ENCODE data around the gene TFB1M. TPM values are rescaled to one million over a fixed set of nuclear protein-coding genes. Genes with fewer than 3 reads are reported as not detected.

The TFB1M gene
- total and polyA plus RNA-seq, 9 donors = 6.7 to 18.5 (median 14.6) TPM

DNA sequence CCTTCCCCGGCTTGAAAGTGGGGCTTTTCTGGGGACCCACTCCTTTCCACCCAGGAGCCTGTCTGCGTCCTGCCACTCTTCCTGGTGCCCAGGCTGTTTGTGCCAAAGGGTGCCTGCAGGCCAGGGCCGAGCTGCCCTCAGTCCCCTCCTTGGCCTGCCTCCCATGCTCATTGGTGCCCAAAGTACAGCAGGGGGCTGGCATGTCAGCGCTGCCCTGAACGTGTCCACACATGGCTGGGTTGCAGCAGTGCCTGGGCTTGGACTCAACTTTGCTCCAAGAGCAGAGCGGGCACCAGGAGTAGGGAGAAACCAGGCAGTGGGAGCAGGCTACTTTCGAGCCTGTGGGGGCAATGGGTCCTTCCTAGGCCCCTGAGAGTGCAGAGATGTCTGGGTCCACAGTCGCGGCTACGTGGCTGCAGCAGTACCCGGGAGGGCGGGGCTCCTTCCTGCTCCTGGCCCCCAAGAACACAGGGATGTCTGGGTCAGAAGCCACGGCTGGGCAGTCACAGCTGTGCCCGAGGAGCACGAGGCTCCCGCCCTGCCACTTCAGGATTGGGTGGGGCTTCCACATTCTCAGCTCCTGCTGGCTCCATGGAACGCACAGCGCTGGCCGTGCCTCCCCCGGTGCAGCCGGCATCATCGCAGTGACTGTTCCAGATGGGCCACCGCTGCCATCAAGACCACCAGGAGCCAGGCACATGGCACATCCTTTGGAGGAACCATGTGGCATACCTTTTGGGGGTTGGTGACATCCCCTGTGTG is 100.5 kb downstream of the TFB1M start:
- H3K4me1 ChIP-seq (ENCODE audit: insufficient read depth) = no peaks in the 10 kb centered on the region
- no peak for TF ChIP-seq CTCF (IDR thresholded peaks at IDR 0.05)
- TF ChIP-seq EP300 (IDR thresholded peaks at IDR 0.05) = no peak
- TF ChIP-seq POLR2A (IDR thresholded peaks at IDR 0.05) = no peak
- H3K27me3 ChIP-seq = no peaks in the 10 kb centered on the region
- no peak overlapping the region for H3K4me3 ChIP-seq
- DNase-seq = no peak
- no peaks in the 10 kb centered on the region for H3K9me3 ChIP-seq
- intact Hi-C loops (cut with DNase I) = no loop called here
- H3K27ac ChIP-seq = no peak overlapping the region
- WGBS, 3 donors = 90 to 94% (median 90%) methylated on average over 23 of the region's 23 CpGs
- no peaks in the 10 kb centered on the region for H3K36me3 ChIP-seq

DNA sequence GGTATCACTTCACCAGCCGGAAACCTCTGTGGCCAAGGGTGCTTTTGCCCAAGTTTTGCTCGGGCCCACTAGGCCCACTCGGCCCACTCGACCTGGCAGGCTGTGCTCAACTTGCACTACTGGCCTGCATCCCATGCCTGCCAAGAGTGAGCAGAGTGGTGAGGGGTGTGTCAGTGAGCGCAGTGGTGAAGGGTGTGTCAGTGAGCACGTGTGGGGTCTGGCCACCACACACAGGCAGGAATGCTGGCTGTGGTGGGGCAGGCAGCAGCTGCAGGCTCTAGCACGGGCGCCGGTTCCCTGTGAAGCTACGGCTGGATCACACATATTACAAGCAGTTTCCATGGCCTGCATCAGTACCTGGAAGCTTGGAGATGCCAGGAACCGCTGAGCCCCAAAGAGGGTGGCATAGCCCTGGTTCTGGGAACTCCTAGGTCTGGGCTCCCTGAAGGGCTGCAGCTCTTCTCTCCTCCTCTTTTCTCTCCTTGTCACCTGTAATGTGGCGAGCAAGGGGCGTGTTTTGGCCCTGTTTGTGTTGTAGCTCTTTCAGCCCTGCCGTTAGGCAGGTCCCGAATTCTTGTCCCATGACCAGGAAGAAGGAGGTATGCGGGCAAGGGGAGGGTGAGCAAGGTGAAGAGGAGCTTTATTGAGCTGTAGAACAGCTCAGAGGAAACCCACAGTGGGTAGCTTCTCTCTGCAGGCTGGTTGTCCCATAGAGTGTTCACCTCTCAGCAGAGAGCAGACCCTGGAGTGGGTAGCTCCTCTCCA is 101.5 kb downstream of the TFB1M start:
- TF ChIP-seq CTCF (IDR thresholded peaks at IDR 0.05) (no peak), EP300 (IDR thresholded peaks at IDR 0.05) (no peak), POLR2A (IDR thresholded peaks at IDR 0.05) (no peak)
- intact Hi-C loops (cut with DNase I) = no loop called here
- H3K27ac ChIP-seq = no peak overlapping the region

DNA sequence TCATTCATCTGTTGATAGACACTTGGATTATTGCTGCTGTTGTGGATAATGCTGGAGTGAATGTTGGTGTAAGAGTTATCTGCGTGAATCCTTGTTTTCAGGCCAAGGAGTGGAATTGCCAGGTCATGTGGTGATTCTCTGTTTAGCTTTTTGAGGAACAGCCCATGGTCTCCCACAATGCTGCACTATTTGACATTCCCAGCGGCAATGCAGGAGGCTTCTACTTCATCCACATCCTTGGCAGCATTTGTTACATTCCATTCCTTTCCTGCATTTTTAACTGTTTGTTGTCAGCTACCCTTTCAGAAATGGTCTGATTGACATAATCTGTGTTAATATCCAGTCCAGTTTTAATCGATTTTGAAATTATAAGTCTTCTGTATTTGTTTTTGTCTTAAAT is 102.2 kb downstream of the TFB1M start:
- Histone ChIP-seq H3K9me3 (no peaks in the 10 kb centered on the region), H3K27me3 (no peaks in the 10 kb centered on the region), H3K4me1 (ENCODE audit: insufficient read depth) (no peaks in the 10 kb centered on the region), H3K27ac (no peak overlapping the region), H3K4me3 (no peak overlapping the region), H3K36me3 (no peaks in the 10 kb centered on the region)
- intact Hi-C loops (cut with DNase I) = no loop called here
- TF ChIP-seq EP300 (IDR thresholded peaks at IDR 0.05) (no peak), POLR2A (IDR thresholded peaks at IDR 0.05) (no peak), CTCF (IDR thresholded peaks at IDR 0.05) (no peak)
- DNase-seq = no peak
- WGBS, 3 donors = 51 to 56% (median 56%) methylated on average over 3 of the region's 3 CpGs

More for the DNA sequence above, 101.5 kb downstream of the TFB1M start:
- Histone ChIP-seq H3K4me3 (no peak overlapping the region), H3K4me1 (ENCODE audit: insufficient read depth) (no peaks in the 10 kb centered on the region), H3K36me3 (no peaks in the 10 kb centered on the region), H3K9me3 (no peaks in the 10 kb centered on the region), H3K27me3 (no peaks in the 10 kb centered on the region)
- 88 to 94% (median 92%) methylated on average over 16 of the region's 16 CpGs for WGBS, 3 donors
- DNase-seq = no peak

GRCh38 chr6:155207223-155207622 is 107.1 kb downstream of the TFB1M start:
- intact Hi-C loops (cut with DNase I) = no loop called here
- H3K4me1 ChIP-seq (ENCODE audit: insufficient read depth) = no peaks in the 10 kb centered on the region
- no peak overlapping the region for H3K4me3 ChIP-seq
- H3K9me3 ChIP-seq = no peaks in the 10 kb centered on the region
- no peaks in the 10 kb centered on the region for H3K27me3 ChIP-seq
- DNase-seq = no peak
- H3K27ac ChIP-seq = no peak overlapping the region
- no peaks in the 10 kb centered on the region for H3K36me3 ChIP-seq
- WGBS, 3 donors = 87 to 90% (median 87%) methylated on average over 5 of the region's 5 CpGs
- TF ChIP-seq EP300 (IDR thresholded peaks at IDR 0.05) = no peak
- no peak for TF ChIP-seq POLR2A (IDR thresholded peaks at IDR 0.05)
- TF ChIP-seq CTCF (IDR thresholded peaks at IDR 0.05) = no peak

Other genes with a start within 250 kb of the TFB1M start
- gene CLDN20, start 50.5 kb downstream of the TFB1M start, total RNA-seq = not detected
- gene CLDN20, start 50.5 kb downstream of the TFB1M start, polyA plus RNA-seq = not detected
- not detected for gene NOX3, start 141.4 kb upstream of the TFB1M start, total RNA-seq
- gene NOX3, start 141.4 kb upstream of the TFB1M start, polyA plus RNA-seq = not detected

Measured in ovary (tissue), 9 donors.